AG04449 (cell line): ENCODE data around the gene SLC4A4.

Experiments used
- CTCF ChIA-PET: fragments of 350-600 bp; formaldehyde crosslinking; extraction: SDS; loops from one replicate; lab custom pipeline; 2021; ENCODE audit warnings: antibody characterized with exemption; lab: Yijun Ruan, JAX
- POLR2A ChIA-PET: fragments of 400-600, 350-600 bp; formaldehyde crosslinking; extraction: SDS; loops from one replicate; lab custom pipeline; 2020; ENCODE audit warnings: antibody characterized with exemption, inconsistent platforms; lab: Yijun Ruan, JAX
- DNase-seq: peaks from one replicate; pipeline ENCODE4 v3.0.0-alpha.2; 2010; ENCODE audit warnings: low read depth, low spot score
- H3K4me3 ChIP-seq: 2 replicates; pipeline ENCODE4 v1.5.1; 2011; ENCODE audit warnings: low read depth, mild to moderate bottlenecking, control low read depth, low read length
- TF ChIP-seq, protein P1 (sequence below): IDR thresholded peaks from one replicate; pipeline ENCODE4 v1.5.1; 2011; ENCODE audit warnings: mild to moderate bottlenecking, moderate library complexity, low read length, control low read depth, inconsistent platforms; ENCODE audit not compliant: insufficient read depth; ENCODE audit errors: missing control alignments

Gene SLC4A4

DNA sequence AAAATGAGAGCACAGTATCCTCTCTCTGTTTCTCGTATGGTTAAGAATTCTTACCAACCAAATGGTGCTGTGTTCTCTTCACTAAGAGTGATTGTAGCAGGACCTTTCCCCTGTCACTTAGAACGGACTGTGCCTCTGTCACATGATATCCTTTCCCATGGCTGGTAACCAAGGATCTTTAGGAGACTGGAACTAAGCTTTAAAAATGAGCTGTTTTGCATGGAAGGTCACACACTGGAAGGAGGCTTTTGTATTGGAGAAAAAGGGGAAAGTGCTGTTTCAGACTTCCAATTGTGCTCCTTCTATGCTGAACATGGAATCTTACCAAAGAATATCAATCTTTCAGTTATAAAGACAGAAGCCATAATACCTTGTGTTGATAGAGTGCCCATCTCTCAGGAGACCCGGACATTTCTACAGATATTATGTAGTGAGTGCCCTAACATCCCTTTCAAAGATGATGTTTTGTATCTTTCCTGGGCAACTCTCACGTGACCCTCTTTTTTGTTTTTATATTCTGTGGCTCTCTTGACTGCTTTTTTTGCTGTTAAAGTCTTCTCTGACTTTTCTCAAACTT, 148.6 kb downstream of the SLC4A4 start:
- CTCF ChIA-PET = interaction anchor here (1.0 kb wide), 1 partner anchor 90 kb away, joined by 3 read pairs; no protein-coding TSS in a partner anchor
- POLR2A ChIA-PET = interaction anchor here (0.6 kb wide), 1 partner anchor 361 kb away, joined by 3 read pairs; no protein-coding TSS in a partner anchor
- TF ChIP-seq, protein P1, sequence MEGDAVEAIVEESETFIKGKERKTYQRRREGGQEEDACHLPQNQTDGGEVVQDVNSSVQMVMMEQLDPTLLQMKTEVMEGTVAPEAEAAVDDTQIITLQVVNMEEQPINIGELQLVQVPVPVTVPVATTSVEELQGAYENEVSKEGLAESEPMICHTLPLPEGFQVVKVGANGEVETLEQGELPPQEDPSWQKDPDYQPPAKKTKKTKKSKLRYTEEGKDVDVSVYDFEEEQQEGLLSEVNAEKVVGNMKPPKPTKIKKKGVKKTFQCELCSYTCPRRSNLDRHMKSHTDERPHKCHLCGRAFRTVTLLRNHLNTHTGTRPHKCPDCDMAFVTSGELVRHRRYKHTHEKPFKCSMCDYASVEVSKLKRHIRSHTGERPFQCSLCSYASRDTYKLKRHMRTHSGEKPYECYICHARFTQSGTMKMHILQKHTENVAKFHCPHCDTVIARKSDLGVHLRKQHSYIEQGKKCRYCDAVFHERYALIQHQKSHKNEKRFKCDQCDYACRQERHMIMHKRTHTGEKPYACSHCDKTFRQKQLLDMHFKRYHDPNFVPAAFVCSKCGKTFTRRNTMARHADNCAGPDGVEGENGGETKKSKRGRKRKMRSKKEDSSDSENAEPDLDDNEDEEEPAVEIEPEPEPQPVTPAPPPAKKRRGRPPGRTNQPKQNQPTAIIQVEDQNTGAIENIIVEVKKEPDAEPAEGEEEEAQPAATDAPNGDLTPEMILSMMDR = no peak
- no peak overlapping the region for H3K4me3 ChIP-seq
- DNase-seq = no peak

DNA sequence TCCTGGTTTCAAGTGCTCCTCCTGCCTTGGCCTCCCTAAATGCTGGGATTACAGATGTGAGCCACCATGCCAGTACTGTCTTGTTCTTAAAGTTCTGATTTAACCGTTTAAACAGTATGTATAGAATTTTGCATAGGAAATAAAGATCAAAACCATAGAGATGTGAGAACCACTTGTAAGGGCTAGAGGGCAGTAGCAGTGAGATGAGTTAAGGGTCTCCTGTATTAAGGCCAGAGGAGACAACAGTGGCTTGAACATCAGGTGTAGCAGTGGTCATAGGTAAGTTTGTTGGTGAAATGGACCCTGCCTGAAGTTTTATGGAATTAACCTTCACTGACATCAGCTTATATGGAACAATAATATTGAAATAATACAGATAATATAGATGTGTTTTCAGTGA, 155.7 kb downstream of the SLC4A4 start:
- no peak for DNase-seq
- ChIA-PET CTCF (no interaction called here), POLR2A (no interaction called here)
- TF ChIP-seq, protein P1 = no peak
- no peak overlapping the region for H3K4me3 ChIP-seq

DNA sequence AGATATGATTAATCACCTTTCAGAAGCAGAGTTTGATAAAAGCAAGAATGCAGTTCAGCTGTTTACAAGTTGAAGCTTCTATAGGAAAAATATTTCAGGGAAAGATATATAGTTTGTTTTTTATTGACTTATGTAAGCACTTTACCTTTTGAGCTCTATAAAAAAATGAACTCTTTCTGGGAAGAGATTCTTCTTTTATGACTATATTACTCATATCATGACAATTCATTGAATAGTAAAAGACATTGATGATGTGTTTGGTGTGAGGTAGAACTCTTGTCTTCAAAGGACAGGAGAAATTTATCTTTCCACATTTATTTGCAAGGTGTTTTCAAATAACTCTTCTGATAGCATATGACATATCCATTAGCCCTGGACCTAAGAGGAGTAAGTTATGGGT, 156.6 kb downstream of the SLC4A4 start:
- ChIA-PET POLR2A (no interaction called here), CTCF (no interaction called here)
- DNase-seq = no peak
- no peak overlapping the region for H3K4me3 ChIP-seq
- TF ChIP-seq, protein P1 = no peak

DNA sequence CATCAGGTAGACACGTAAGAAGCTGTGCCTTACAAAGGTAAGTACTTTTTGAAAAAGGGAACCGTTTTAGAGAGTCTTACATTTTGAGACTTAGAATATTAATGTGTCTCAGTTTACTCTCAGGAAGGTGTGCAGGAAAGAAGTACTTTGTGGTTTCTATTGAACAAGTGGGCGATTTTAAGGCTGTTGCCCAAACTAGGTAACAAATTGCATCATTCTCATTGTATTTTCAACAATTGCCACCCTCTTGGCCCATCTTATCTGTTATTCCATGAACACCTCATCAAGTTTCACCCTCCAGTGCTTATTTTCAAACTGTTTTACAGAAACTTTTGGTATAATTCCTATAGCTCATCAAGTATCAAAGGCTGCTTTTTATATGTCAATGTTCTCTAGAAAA, 158.3 kb downstream of the SLC4A4 start:
- ChIA-PET POLR2A (no interaction called here), CTCF (interaction anchor here (1.9 kb wide), 1 partner anchor 268 kb away, joined by 5 read pairs; no protein-coding TSS in a partner anchor)
- DNase-seq = no peak
- H3K4me3 ChIP-seq = no peak overlapping the region
- TF ChIP-seq, protein P1 = no peak

DNA sequence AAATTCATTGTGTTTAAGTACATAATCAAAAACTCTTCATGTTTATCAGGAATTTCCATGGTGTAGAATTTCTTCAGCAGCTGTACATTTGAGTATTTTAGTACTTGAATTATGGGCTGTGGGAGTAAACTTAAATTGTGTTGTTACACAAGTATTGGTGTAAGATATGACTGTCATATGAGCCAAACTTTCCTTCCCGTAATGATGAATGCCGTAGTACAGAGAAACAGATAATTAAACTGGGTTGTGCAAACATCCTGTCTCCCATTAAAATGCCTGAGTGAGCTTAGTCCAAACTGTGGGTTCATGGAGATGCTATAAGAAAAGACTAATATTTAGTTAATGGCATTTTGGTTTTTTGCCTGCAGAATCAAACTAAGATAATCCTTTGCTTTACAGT, 159.2 kb downstream of the SLC4A4 start:
- TF ChIP-seq, protein P1 = no peak
- H3K4me3 ChIP-seq = no peak overlapping the region
- ChIA-PET POLR2A (no interaction called here), CTCF (interaction anchor here (1.5 to 1.9 kb wide), 2 partner anchors 9 to 269 kb away, joined by 4 to 5 read pairs; no protein-coding TSS in a partner anchor)
- peak; percentile 21 for DNase-seq

DNA sequence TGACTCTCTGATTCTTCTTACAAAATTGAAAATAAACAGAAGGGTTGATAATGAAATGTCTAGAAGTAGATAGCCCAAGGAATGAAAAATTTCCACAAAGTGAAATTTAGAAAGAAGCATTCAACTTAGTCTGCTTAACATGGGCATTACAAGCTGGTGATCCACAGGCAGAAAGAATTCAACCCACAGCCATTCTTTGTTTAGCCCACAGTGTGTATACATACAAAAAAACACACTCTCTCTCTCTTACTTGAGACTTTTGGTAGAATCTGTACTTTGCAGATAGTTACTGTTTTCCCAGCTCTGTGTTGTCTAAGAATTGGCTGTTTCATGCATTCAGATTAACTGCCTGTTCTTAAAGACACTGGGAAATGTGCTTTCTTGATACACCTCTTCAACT, 159.8 kb downstream of the SLC4A4 start:
- TF ChIP-seq, protein P1 = no peak
- POLR2A ChIA-PET = no interaction called here
- no peak overlapping the region for H3K4me3 ChIP-seq
- no peak for DNase-seq
- CTCF ChIA-PET = interaction anchor here (1.5 to 1.9 kb wide), 2 partner anchors 8 to 270 kb away, joined by 4 to 5 read pairs; no protein-coding TSS in a partner anchor
